HG03354 (cell line): ENCODE results near the gene FOXL3.

ENCODE experiments used
- ATAC-seq: cut with Tn5 transposase; IDR thresholded peaks from one replicate; pipeline ENCODE4 v1.9.1; 2021; ENCODE audit warnings: mild to moderate bottlenecking; ENCODE audit not compliant: unreplicated experiment, poor library complexity, severe bottlenecking

The FOXL3 gene

DNA sequence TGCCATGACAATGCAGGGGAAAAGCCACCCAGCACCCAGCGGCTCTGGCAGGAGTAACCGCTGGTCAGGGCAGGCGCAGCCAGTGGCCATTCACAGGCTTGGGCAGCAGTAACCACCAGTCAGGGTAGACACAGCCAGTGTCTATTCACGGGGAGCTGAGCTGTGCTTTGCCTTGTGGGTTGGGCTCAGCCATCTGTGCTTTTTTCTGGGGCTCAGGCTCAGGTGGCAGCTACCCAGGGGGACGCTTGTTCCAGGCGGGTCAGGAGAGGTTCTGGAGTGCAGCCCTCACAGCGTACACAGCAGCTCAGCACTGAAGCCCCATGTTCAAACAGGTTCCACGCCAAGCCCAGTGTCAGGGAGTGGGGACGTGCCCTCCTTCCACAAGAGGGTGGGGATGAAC is 28.5 kb downstream of the FOXL3 start:
- ATAC-seq: no peak

DNA sequence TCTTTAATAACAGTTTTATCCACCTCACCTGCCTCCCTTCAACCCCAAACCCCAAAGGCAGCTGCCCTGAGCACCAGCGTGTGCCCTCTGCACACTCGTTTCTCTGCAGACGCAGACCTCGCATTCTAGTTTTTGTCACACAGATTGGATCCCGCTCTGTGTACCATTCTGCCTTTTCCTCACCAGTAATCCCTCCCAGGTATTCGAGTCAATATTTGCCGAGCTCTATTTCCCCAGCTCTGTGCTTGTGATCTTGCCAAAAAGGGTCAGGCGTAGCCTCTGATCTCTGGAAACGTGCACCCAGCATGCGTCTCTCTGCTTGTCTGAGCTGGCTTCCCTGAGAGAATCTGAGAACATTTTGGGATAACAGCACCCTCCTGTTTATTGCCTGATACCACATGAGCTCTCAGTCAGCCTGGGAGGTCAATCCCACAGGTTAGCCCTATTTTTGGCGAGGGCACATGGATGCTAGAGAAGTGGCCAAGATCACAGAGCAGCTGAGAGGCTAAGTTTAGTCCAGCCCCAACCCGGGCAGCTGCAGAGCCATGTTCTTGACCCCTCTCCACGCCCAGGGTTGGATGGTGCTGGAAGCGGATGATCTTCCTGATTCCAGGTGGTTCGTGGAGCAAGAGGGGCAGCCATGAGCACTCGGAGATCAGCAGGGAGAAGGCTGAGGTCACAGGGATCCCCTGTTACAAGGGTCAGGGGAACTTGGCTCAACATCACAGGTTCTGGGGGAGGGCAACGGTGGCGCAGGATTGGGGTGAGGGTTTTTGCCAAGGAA is 29.1 kb downstream of the FOXL3 start:
- no peak for ATAC-seq

DNA sequence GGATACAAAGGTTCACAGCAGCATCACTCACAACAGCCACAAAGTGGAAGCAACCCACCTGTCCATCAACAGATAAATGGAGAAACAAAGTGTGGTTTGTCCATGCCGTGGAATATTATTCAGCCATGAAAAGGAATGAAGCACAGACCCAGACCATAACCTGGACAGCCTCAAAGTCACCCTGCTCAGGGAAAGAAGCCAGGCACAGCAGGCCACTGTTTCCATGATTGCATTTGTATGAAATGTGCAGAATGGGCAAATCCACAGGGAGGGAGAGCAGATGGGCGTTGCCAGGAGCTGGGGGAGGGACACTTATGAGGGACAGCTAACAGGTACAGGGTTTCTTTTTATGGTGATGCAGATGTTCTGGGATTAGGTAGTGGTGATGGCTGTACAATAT is 30.3 kb downstream of the FOXL3 start:
- ATAC-seq: no peak

DNA sequence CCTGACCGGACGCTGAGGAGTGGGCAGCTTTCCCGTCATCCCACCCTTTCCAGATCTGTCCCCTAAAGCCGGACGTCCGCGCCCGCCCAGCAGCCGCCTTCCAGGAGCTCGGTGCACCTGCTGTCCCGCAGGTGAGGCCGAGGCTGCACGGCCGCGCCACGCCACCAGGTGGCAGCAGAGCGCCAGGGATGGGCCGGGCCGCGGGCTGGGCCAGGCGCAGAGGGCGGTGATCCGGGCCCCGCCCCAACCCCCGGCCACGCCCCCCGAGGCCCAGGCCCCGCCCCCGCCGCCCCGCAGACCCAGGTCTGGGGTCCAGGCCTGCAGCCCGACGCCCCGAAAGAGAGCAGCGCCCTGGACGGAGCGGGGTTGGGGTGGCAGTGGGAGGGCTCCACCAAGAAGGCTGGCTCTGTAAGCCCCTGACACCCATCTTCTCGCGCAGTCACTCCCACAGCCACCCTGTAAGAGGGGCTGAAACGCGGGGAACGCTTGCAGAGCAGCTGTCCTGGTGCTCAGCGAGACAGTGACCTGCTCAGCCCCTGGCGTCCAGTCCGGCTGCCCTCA is 32.2 kb downstream of the FOXL3 start:
- peak; percentile 59 for ATAC-seq

DNA sequence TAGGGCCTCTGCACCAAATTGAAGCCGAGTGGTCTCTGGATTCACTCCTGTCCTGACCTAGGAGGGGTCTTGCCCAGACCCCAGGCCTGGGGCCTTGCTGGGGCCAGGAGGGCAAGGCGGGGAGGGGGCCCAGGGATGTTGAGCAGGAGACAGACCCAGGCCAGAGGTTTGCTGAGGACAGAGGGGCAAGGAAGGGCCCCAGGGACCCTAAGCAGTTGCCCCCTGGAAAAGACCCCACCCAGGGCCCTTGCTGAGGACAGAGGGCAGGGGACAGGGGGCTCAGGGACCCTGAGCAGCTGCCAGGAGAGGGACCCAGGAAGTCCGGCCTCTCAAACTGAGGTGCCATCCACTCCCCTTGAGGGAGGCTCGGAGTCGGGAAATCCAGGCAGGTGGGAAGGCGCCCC is 32.7 kb downstream of the FOXL3 start:
- no peak for ATAC-seq

DNA sequence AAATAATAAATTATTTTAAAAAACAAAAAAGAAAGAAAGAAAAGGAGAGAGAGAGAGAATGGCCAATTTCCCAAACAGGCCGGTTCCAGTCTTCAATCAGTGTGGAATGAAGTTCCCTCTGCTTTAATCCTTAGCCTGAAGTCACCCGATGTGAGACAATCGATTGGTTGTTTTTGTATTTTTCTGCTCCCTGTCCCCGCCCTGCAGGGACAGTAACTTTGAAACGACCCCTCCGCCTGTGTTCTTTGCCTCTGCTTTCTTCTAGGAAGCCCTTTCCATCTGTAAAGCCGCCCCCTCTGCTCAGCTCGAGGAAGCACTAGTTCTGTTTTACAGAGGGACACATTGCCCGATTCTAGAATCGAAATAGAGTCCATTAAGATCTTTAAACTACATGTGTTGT is 33.4 kb downstream of the FOXL3 start:
- ATAC-seq: no peak

DNA sequence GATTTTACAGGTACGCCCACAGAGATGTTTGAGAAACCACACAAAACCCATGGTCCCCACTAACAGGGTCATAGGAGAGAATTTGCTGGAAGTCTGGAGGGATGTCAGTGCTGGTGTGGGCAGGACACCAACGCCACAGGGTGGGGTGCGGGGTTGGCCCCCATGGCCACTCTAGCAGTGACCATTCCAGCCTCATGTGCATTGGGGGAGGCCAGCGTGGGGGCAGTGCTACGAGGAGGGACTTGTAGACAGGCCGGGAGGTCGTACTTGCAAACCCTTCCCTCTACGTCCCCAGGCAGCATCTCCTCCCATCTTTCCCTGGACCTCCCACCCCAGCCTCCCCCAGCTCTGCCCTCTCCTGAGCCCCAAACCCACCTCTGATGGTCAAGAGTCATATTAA is 34.0 kb downstream of the FOXL3 start:
- ATAC-seq: no peak

DNA sequence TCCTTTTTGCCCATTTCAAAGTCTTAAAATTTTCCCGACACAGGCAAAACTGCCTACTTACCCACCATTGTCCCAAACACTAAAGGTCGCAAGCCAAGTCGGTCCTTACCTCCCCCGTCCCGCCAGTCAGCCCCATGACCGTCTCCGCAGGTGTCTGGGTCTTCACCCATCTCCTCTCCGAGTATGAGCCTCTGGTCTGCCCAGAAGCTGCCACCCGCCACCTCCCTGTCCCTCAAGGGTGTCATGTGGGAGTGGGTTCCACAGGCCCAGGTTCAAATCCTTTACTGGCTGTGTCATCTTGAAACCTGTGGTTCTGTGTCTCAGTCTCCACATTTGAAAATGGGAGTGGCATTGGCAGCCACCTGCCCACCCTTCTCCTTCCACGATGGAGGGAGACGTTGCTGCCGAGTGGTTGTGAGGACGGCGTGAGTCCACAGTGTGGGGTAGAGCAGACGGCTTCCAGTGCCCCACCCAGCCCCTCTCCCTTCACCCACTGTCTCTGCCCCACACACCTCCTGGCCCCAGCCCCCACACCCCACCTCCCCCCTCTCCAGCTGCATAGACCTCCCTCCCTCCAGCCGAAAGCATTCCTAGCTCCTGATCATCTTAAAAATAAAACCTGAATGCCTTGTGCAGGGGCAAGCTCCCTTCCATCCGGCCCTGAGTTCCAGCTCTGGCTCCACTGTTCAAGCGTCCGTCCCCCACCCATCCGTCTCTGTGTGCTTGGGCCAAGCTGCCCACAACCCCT is 35.3 kb downstream of the FOXL3 start:
- no peak for ATAC-seq

DNA sequence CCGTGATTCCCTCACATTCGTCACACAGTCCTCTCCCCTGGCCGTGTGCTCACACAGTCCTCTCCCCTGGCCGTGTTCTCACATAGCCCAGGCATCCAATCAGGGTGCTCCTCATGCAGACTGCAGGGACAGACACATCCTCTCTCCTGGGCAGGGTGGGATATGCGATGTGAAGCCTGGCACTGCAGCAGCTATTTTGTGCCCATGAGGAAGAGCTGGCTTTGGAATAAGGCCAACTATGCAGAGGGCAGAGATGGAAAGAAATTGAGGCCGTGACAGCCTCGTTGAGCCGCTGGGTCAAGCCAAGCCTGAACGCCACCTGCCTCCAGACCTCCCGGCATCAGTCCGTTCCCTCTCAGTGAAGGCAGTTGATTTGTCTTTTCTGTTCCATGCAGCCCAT is 35.8 kb downstream of the FOXL3 start:
- ATAC-seq: no peak

DNA sequence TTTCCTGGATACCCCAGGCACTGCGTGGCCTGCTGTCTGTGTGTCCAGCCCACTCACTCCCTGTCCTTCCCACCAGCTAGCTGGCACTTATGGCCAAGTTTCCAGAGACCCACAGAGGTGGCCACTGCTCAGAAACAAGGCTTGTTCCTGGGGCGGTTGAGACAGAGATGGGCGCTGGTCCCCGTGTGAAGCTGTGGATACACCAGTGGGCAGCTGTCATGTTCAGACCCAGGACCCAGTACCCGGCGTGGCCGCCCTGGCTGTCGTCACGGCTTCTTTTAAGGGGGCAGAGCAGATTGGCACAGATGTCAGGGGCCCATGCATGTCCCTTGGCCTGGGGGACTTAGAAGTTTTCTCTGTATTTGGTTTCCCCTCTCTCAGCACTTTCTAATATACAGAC is 36.3 kb downstream of the FOXL3 start:
- ATAC-seq: no peak

DNA sequence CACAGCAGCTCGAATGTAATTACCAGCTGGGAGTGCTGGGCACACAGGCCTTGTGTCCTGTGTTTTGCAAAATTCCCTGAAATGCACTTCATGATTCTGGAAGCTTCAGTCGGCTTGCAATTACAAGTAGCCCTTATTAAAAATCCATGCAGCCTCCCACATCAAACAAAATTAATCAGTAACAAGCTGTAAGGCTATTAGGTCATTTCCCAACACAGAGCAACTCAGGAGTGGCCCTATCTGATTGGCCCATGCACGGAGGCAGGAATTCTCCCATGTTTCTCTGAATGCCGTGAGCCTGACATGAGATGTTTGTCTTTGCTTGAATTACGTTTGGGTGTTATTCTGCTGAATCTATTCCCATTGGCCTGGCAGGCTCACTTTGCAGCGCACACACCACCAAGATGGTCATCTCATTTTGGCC is 36.9 kb downstream of the FOXL3 start:
- no peak for ATAC-seq

DNA sequence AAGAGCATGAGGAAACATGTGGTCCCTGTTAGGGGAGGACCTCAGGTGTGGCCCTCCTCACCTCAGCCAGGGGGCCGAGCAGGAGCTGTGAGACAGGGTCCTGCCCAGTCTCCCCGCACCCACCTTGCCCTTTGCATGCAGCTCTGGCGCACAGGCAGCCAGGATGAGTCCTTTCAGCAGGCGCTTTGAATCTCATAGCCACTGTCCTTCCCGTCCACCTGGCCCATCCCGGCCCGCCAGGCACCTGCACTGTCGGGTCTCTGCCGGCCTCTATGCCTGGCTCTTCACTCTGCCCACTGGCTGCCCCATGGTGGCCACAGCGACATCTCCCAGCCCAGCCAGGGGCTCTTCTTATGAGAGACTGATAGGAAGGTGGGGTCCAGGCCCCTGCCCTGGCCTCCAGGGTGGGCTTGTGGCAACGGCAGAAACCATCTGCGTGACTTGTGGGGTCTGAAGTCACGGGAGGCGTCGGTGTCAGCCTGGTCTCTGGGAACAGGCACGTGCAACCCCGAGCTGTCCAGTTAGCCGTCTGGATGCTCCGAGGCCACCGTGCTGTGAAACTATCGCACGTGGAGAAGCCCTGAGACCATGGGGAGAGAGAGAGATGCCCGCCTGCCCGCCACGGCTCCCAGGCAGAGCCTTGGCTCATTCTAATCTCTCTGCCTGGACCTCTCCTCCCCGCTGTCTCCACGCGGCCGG is 37.4 kb downstream of the FOXL3 start:
- ATAC-seq: no peak

DNA sequence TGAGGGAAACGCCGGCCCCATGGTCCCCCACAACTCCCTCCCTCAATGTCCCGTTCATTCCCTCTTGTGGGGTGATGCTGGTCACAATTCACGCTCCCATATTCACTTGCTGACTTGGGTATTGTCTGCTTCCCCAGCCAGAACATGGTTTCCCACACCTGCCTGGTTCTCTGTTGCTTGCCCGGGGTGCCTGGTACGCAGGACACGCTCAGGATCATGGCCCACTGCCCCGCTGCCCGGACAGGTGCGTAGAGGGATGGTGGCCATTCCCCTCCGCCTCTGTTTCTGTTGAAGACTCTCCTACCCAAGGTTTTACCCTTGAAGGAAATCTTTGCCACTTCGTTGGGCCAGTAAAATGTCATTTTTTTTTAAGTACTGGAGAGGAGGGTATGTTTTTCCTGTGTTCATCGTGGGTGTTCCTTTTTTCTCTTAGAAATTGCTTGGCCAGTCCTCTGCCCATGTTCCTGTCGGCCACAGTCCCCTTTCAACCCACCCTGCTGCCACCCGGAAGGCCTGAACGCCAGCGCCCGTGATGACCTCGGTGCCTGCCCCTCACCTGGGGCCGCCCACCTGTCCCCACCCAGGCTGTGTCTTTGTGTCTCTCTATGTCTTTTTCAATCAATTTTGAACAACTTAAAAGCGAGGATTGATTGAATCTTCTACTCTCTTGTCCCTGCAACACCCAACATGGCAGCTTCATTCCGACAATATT is 38.2 kb downstream of the FOXL3 start:
- ATAC-seq: no peak

DNA sequence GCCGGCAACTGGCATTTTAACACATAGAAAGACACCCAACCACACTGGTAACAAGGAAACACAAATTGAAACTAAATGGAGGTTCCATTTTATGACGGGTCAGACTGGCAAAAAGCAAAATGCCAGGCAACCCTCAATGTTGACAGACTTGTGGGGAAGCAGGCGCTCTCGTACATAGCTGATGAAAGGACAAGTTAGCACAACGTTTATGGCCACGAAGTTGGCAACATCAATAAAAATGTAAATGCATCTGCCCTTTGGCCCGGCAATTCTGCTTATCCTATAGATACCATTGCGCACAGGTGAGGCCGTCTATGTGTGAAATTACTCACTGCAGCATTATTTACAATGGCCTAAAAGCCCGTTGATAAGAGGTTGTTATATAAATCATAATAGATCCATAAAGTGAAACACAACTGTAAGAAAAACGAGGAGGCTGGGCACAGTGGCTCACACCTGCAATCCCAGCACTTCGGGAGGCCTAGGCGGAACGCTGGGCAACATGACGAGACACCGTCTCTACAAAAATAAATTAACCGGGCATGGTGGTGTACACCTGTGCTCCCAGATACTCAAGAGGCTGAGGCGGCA is 39.8 kb downstream of the FOXL3 start:
- ATAC-seq: no peak

DNA sequence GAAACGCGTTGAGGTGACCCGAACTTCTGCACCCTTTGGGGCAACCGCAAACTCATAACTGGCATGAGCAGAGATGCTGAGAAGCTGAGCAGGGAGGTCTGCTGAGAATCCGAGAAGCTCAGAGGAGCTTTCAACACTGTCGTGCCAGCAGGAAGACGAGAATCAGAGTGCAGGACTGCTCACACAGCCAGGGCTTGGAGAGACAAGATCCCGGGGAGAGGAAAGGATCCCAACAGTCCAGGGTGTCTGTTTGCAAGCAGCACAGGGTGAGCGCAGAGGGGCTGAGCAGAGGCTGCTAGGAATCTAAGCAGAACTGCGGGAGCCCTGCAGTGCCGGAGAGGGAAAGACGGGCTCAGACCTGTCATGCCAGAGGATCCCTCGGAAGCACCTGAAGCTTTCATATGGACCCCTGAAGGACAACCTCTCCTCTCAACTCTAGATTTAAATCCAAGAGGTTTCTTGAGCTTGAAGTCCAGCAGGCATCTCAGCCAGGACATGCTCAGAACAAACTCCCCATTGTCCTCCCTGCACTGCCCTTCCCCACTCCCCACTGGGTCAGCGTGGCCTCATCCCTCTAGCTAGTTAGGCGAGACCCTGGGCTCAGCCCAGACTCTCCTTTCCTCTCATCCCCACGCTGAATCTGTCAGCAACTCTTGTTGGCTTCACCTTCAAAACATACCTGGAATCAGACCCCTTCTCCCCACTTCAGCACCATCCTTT is 40.7 kb downstream of the FOXL3 start:
- ATAC-seq: no peak

DNA sequence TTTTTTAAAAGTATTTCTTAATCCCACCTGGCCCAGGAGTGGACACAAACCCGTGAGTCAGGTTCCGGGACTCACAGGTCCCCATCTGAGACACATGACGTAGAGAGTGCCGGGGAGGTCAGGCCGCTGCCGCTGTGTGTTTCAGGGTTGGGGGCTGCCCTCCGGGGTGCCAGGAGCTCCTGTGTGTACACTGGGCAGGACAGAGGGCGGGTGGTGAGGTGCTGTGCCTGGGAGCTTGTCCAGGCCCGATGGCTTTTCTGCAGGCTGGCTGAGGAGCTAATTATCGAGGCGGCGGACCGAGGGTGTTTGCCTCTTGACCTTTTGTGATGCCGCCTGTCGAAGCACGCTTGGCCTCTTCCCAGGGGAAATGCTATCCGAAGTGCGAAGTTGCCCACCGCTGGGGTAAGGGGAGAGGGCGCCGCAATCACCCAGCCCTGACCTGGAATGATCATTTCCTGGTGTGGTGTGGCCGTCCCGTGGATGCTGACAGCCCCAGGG is 42.1 kb downstream of the FOXL3 start:
- ATAC-seq: no peak

DNA sequence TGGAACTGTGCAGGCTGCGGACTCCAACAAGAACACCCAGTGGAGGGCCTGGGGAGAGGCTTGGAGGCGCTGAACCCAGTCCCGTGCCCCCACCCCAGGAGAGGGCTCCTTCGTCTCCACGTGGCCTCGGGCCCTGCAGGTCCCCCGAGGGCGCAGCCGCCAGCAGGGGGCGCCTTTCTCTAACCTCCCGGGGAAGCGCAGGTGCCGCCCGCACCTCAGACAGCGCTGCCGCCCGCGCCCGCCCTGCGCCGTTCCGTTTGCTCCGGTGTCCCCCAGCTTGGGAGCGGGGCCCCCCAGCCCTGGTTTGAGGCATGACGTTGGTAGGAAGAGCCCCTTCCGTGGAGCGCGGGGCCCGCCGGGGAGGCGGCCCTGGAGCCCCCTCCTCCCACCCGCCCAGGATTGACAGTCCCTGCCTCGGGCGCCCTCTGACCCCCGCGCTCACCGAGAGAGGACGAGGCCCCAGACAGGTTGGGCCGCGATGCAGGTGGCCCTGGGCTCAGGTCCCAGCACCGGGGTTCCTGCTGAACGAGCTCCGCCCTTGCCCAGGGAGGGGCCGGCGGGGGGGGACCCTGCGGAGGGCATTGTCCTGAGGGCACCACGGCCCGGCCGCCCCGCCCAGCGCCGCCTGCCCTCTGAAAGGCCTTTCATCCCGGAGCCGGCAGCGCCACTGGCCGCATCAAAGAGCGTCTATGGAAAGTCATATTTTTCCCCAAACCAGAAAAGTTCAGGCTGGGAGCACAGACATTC is 42.8 kb downstream of the FOXL3 start:
- no peak for ATAC-seq

DNA sequence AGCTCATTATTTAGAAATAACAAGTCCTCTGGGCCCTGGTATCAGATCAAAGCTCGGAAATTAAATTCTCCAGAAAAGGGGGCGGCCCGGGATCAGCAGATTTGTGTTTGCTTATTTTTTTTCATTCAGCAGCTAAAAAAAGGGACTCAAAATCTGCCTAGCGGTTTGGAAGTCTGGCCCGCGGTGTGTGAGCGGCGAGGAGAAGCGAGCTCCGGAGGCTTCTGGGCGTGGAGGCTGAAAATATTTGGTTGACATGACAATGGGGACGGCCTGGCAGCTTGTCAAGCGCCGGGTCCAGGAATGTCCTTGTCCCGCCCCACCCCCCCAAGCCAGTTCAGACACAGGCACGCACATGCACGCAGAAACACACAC is 43.4 kb downstream of the FOXL3 start:
- ATAC-seq: no peak
